ENCODE results near the gene CSMD2. TPM values are rescaled to one million over a fixed set of nuclear protein-coding genes. Genes with fewer than 3 reads are reported as not detected.

CSMD2 gene
- polyA plus RNA-seq, 1 experiment, result 2.3 TPM

GRCh38 chr1:34060901-34061415, 104.1 kb downstream of the CSMD2 start:
- Histone ChIP-seq H3K27me3 (ENCODE audit: control insufficient read depth, insufficient read depth, low read length) (no peaks in the 10 kb centered on the region), H3K9me3 (ENCODE audit: control insufficient read depth, insufficient read depth, low read length) (peaks cover 5% of the 10 kb centered on the region), H3K4me3 (ENCODE audit: low read depth, low read length) (no peak overlapping the region), H3K27ac (ENCODE audit: low read depth, low read length) (no peak overlapping the region)
- ChIA-PET POLR2A (no interaction called here), CTCF (no interaction called here)
- TF ChIP-seq CTCF (IDR thresholded peaks at IDR 0.05; ENCODE audit: low read depth, low read length), result no peak
- no peak for DNase-seq (ENCODE audit: low read depth, low spot score)

GRCh38 chr1:34060187-34060730, 104.8 kb downstream of the CSMD2 start:
- ChIA-PET CTCF (no interaction called here), POLR2A (no interaction called here)

GRCh38 chr1:34057347-34058130, 107.5 kb downstream of the CSMD2 start:
- DNase-seq (ENCODE audit: low read depth, low spot score), result no peak
- TF ChIP-seq CTCF (IDR thresholded peaks at IDR 0.05; ENCODE audit: low read depth, low read length), result no peak
- Histone ChIP-seq H3K9me3 (ENCODE audit: control insufficient read depth, insufficient read depth, low read length) (no peaks in the 10 kb centered on the region; the same call in 1 of the 2 replicates), H3K27me3 (ENCODE audit: control insufficient read depth, insufficient read depth, low read length) (no peaks in the 10 kb centered on the region), H3K4me3 (ENCODE audit: low read depth, low read length) (no peak overlapping the region), H3K27ac (ENCODE audit: low read depth, low read length) (no peak overlapping the region)
- POLR2A ChIA-PET, result no interaction called here
- CTCF ChIA-PET, result interaction anchor here (0.6 to 1.0 kb wide), 2 partner anchors 44 to 56 kb away, joined by 3 read pairs; no protein-coding TSS in a partner anchor

More at GRCh38 chr1:34060187-34060730, 104.8 kb downstream of the CSMD2 start:
- Histone ChIP-seq H3K27me3 (ENCODE audit: control insufficient read depth, insufficient read depth, low read length) (no peaks in the 10 kb centered on the region), H3K27ac (ENCODE audit: low read depth, low read length) (no peak overlapping the region), H3K4me3 (ENCODE audit: low read depth, low read length) (no peak overlapping the region), H3K9me3 (ENCODE audit: control insufficient read depth, insufficient read depth, low read length) (peaks cover 5% of the 10 kb centered on the region)
- no peak for TF ChIP-seq CTCF (IDR thresholded peaks at IDR 0.05; ENCODE audit: low read depth, low read length)
- DNase-seq (ENCODE audit: low read depth, low spot score), result no peak

- CTCF ChIA-PET, result no interaction called here
Measured at GRCh38 chr1:34055818-34056217, 109.2 kb downstream of the CSMD2 start.

More at GRCh38 chr1:34055818-34056217, 109.2 kb downstream of the CSMD2 start:
- no peaks in the 10 kb centered on the region; the same call in 1 of the 2 replicates for H3K9me3 ChIP-seq (ENCODE audit: control insufficient read depth, insufficient read depth, low read length)
- no peak for DNase-seq (ENCODE audit: low read depth, low spot score)
- no peak for TF ChIP-seq CTCF (IDR thresholded peaks at IDR 0.05; ENCODE audit: low read depth, low read length)
- no peak overlapping the region for H3K4me3 ChIP-seq (ENCODE audit: low read depth, low read length)
- no peaks in the 10 kb centered on the region for H3K27me3 ChIP-seq (ENCODE audit: control insufficient read depth, insufficient read depth, low read length)
- POLR2A ChIA-PET, result no interaction called here
- no peak overlapping the region for H3K27ac ChIP-seq (ENCODE audit: low read depth, low read length)
